D721Med (cell line): ENCODE results near the gene APRT.

Experiments
- DNase-seq: peaks from one replicate; pipeline ENCODE4 v3.0.0; 2011; ENCODE audit warnings: low spot score; ENCODE audit not compliant: insufficient read length
- FAIRE-seq: peaks from 2 replicates; lab custom pipeline; 2011; peaks lifted over from hg19 to GRCh38; lab: Jason Lieb, UNC
- TF ChIP-seq, protein P1 (sequence below): IDR thresholded peaks from 2 replicates; pipeline ENCODE4 v1.5.1; 2012; ENCODE audit warnings: mild to moderate bottlenecking, control low read depth; ENCODE audit not compliant: insufficient read depth; ENCODE audit errors: missing control alignments

Gene APRT

DNA sequence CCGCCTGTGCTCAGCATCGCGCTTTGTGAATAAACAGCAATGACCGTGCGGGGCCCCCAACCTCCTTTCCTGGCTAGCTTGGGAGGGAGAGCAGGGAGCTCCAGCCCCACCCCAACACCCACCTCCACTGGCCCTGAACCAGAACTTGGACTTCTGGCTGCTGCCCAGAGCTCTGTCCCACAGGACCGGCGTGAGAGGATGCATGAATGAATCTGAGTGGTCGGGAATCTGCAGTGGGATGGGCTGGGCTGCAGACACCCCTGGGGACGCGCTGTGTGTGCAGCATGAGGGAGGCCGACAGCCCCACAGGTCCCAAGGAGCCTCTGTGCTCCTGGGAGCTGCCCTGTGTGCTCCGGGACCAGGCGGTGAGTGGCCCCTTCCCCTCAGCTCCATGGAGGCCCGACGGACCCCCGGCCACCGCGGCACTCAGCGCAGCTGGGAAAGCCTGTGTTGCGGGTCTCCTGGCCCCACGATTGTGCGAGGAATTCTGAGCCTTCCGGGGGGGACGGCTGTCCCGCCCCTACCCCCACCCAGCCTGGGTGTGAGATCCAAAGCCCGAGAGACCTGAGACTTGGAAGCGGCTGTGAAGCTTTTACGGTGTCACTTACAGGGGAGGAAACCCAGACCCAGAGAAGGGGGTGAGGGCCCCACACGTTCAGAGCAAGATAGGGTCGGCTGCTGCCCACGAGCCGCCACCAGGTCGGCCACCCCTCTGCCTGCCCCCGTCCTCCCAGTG lies 32.2 kb downstream of the APRT start:
- TF ChIP-seq, protein P1, sequence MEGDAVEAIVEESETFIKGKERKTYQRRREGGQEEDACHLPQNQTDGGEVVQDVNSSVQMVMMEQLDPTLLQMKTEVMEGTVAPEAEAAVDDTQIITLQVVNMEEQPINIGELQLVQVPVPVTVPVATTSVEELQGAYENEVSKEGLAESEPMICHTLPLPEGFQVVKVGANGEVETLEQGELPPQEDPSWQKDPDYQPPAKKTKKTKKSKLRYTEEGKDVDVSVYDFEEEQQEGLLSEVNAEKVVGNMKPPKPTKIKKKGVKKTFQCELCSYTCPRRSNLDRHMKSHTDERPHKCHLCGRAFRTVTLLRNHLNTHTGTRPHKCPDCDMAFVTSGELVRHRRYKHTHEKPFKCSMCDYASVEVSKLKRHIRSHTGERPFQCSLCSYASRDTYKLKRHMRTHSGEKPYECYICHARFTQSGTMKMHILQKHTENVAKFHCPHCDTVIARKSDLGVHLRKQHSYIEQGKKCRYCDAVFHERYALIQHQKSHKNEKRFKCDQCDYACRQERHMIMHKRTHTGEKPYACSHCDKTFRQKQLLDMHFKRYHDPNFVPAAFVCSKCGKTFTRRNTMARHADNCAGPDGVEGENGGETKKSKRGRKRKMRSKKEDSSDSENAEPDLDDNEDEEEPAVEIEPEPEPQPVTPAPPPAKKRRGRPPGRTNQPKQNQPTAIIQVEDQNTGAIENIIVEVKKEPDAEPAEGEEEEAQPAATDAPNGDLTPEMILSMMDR, result no peak
- DNase-seq, result no peak
- FAIRE-seq, result no peak

DNA sequence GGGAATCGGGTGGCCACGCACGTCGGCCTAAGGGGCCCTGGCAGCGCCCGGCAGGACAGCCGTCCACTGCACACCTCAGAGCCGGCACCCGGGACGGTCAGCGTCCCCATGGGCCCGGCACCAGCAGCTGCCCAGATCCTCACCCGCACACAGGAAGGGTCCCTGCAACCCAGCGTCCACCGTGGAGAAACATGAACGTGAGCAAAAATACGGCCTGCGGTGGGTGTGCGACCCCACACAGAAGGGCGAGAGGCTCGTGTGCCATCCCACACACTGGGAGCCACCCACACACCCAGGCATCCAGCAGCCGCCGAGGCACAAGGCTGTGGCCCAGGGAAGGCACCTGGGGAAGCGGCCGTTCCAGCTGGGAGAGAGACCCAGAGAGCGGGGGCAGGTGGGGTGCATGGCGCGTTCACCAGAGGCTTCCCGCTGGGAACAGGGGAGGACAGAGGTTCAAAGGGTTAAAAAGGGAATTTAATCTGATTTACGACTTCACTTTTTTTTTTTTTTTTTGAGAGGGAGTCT lies 33.1 kb downstream of the APRT start:
- DNase-seq (no peak), FAIRE-seq (no peak)
- TF ChIP-seq, protein P1, result no peak

DNA sequence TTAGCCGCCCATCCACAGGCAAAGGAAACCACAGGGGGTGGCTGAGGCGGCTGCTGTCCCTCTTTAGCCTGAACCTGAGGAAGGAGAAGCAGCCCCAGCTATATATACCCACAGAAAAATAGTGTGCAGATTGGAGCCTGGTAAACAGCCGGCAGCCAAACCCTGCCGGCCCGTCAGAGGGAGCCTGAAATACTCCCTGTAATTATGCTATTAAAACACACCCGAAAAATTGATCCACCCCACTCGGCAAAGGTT lies 33.5 kb downstream of the APRT start:
- DNase-seq (no peak), FAIRE-seq (no peak)
- TF ChIP-seq, protein P1, result no peak

DNA sequence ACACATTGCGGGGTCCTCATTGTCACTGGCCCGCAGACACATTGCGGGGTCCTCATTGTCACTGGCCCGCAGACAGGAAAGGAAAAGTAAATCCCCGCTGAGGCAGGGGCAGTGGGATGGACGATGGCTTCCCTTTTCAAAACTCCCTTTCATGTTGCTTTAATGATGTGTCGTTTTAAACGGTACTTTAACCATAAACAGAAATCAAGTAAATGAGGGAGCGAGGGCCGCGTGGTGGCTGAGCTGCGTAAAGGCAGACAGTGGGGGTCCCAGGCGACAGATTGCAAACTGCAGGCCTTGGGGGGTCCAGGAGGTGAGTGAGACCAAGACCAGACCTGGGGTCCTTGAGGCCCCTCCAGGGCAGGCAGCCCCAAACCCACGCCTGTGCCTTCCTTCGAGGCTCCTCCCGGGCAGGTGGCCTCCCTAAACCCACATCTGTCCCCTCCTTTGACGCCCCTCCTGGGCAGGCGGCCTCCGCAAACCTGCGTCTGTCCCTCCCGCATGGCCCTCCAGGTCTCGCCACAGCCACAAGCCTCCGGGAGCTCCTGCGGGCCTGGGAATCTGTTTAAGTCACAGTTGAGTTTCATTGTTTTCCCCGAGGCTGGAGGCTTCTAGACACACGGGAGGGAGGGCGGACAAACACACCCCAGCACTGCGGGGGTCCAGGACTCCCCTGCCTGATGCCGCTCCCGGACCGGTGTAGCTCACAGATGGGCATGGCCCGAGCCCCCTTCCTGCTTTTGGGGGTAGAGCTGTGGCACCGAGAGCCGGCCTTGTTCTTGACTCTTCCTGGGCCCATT lies 34.1 kb downstream of the APRT start:
- FAIRE-seq (no peak), DNase-seq (no peak)
- TF ChIP-seq, protein P1, result no peak

DNA sequence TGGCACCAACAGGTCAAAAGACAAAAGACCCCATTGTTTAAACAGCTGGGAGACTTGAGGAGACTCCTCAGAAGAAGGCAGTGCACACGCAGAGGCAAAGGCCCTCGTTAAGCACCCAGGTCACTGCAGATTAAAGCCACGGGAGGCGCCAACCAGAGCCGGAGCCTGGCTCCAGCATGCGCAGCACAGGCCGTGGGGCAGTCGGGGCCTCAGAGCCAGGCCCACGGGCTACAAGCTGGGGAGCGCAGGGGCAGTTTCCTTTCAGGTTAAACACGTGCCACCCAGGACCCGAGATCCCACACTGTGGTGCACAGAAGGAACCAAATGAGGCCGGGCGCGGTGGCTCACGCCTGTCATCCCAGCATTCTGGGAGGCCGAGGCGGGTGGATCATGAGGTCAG lies 35.9 kb downstream of the APRT start:
- TF ChIP-seq, protein P1, result no peak
- DNase-seq (no peak), FAIRE-seq (no peak)

DNA sequence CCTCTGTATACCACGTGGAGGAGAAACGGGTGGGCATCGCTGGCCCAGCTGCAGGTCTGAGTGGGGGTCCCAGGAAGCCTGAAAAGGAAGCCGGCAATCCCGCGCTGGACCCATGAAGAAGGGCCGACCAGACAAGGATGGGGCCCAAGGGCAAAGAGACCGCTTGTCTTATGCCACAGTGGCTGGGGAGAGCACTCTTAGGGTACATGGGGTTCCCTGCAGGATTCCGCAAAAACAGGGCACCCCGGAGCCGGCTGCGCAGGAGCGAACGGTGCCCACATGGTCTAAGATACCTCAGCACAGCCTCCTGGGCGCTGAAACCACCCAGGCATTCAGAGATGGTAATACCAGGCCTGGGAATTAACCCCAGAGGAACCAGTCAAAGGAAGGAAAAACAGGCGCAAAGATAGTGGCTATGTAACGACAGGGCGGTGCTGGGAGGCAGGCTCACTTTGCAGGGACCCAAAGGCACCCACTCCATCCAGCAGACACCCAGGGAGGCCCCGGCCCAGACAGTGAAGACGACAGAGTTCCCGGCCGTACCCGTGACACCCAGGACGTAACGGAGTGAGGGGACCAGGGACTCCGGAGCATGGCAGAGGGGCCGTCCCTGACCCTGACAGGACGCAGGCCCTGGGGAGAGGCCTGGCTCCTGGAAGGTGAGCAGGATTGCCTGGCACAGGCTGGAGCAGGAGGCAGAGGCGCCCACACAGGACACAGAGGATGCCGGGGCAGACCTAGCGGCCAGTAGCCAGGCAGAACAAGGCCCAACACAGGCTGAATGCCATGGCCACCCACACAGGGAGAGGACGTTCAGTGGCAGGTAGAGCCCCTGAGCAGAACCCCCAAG lies 37.0 kb downstream of the APRT start:
- DNase-seq (no peak), FAIRE-seq (no peak)
- TF ChIP-seq, protein P1, result no peak
